ENCODE data around the gene ARL13B.

DNA sequence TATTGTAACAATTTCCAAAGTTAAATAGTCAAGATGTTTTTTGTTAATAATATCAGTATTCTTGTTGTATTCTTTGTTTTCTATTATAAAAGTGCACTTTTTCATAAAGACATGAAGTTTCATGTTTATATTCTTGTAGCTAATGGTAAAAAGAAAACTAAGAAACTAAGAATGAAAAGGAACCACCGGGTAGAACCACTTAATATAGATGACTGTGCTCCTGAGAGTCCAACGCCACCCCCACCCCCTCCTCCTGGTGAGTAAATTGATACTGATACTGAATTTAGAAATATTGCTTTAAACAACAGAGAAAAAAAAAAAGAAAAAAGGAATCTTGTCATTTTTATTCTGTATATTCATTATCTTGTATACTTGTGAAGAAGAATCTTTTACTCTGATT, 69.3 kb downstream of the ARL13B start:
- no peak for TF ChIP-seq EZH2 (optimal IDR thresholded peaks at IDR 0.05; ENCODE audit: low read depth, low read length)
- TF ChIP-seq, protein P1, sequence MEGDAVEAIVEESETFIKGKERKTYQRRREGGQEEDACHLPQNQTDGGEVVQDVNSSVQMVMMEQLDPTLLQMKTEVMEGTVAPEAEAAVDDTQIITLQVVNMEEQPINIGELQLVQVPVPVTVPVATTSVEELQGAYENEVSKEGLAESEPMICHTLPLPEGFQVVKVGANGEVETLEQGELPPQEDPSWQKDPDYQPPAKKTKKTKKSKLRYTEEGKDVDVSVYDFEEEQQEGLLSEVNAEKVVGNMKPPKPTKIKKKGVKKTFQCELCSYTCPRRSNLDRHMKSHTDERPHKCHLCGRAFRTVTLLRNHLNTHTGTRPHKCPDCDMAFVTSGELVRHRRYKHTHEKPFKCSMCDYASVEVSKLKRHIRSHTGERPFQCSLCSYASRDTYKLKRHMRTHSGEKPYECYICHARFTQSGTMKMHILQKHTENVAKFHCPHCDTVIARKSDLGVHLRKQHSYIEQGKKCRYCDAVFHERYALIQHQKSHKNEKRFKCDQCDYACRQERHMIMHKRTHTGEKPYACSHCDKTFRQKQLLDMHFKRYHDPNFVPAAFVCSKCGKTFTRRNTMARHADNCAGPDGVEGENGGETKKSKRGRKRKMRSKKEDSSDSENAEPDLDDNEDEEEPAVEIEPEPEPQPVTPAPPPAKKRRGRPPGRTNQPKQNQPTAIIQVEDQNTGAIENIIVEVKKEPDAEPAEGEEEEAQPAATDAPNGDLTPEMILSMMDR (IDR thresholded peaks at IDR 0.05; ENCODE audit: low read length): no peak
- TF ChIP-seq EZH2phosphoT487 (IDR thresholded peaks at IDR 0.05; ENCODE audit: low read length): no peak
